GM23338 (cell line): ENCODE results near the gene C2orf66. TPM values are rescaled to one million over a fixed set of nuclear protein-coding genes. Genes with fewer than 3 reads are reported as not detected.

ENCODE experiments used
- ATAC-seq: fragments of 200-7000 bp; cut with Tn5 transposase; 3 replicates; pipeline ENCODE4 v1.9.1; 2020
- DNase-seq: peaks from one replicate; pipeline ENCODE4 v3.0.0-alpha.2; 2015; ENCODE audit warnings: low spot score
- H2AFZ ChIP-seq: fragments of 200-600 bp; sonication (generic); 2 replicates; pipeline ENCODE4 v1.8.0; 2016; ENCODE audit warnings: antibody characterized with exemption, mild to moderate bottlenecking, moderate library complexity
- H3F3A ChIP-seq: fragments of 200-600 bp; sonication (generic); replicated peaks from 2 replicates; pipeline ENCODE4 v1.8.0; 2017; ENCODE audit warnings: antibody characterized with exemption, mixed run types, low read depth
- H3K27ac ChIP-seq: fragments of 200-600 bp; sonication (generic); 2 replicates; pipeline ENCODE4 v1.6.1; 2016; ENCODE audit warnings: low read depth
- H3K27me3 ChIP-seq: fragments of 200-600 bp; sonication (generic); 2 replicates; pipeline ENCODE4 v1.8.0; 2016; ENCODE audit warnings: mild to moderate bottlenecking, mixed run types, moderate library complexity; ENCODE audit not compliant: insufficient read depth
- H3K36me3 ChIP-seq: fragments of 200-600 bp; sonication (generic); 2 replicates; pipeline ENCODE4 v1.8.0; 2016; ENCODE audit warnings: mild to moderate bottlenecking; ENCODE audit not compliant: insufficient read depth
- H3K4me1 ChIP-seq: fragments of 200-600 bp; sonication (generic); 2 replicates; pipeline ENCODE4 v1.8.0; 2016; ENCODE audit warnings: mild to moderate bottlenecking, moderate library complexity; ENCODE audit not compliant: insufficient read depth
- H3K4me2 ChIP-seq: fragments of 200-600 bp; sonication (generic); 2 replicates; pipeline ENCODE4 v1.7.1; 2017; ENCODE audit warnings: mixed run types
- H3K4me3 ChIP-seq: fragments of 200-600 bp; sonication (generic); 2 replicates; pipeline ENCODE4 v1.6.1; 2016; ENCODE audit warnings: mixed run types
- H3K79me2 ChIP-seq: fragments of 200-600 bp; sonication (generic); replicated peaks from 2 replicates; pipeline ENCODE4 v1.8.0; 2017; ENCODE audit warnings: mild to moderate bottlenecking; ENCODE audit not compliant: insufficient read depth
- H3K9me2 ChIP-seq: fragments of 200-600 bp; sonication (generic); 2 replicates; pipeline ENCODE4 v1.8.0; 2017; ENCODE audit not compliant: insufficient read depth
- H4K20me1 ChIP-seq: fragments of 200-600 bp; sonication (generic); replicated peaks from 2 replicates; pipeline ENCODE4 v1.8.0; 2017; ENCODE audit warnings: mild to moderate bottlenecking; ENCODE audit not compliant: insufficient read depth
- H3K27ac Mint-ChIP-seq: 2 replicates; pipeline ENCODE4 v1.8.0; 2020; ENCODE audit warnings: inconsistent platforms, mild to moderate bottlenecking, moderate library complexity, mixed read lengths
- H3K27me3 Mint-ChIP-seq: 3 replicates; pipeline ENCODE4 v1.8.0; 2022; ENCODE audit warnings: low read depth, mild to moderate bottlenecking, moderate library complexity, mixed read lengths, inconsistent platforms; ENCODE audit not compliant: insufficient read depth, poor library complexity
- H3K36me3 Mint-ChIP-seq: 3 replicates; pipeline ENCODE4 v1.8.0; 2021; ENCODE audit warnings: low read depth, mild to moderate bottlenecking, inconsistent platforms, moderate library complexity, mixed read lengths
- H3K4me1 Mint-ChIP-seq: 3 replicates; pipeline ENCODE4 v1.8.0; 2020; ENCODE audit warnings: mild to moderate bottlenecking, inconsistent platforms, mixed read lengths
- H3K4me3 Mint-ChIP-seq: 3 replicates; pipeline ENCODE4 v1.8.0; 2021; ENCODE audit warnings: moderate library complexity, mild to moderate bottlenecking, inconsistent platforms, mixed read lengths
- H3K9me3 Mint-ChIP-seq: 3 replicates; pipeline ENCODE4 v1.8.0; 2020; ENCODE audit warnings: moderate library complexity, mild to moderate bottlenecking, inconsistent platforms, mixed read lengths
- EZH2phosphoT487 ChIP-seq: fragments of 200-600 bp; sonication (generic); IDR thresholded peaks from one replicate; pipeline ENCODE4 v1.8.1; 2018; ENCODE audit warnings: antibody characterized with exemption; ENCODE audit not compliant: unreplicated experiment
- NANOG ChIP-seq: IDR thresholded peaks from 2 replicates; pipeline ENCODE4 v1.6.1; 2016; ENCODE audit warnings: antibody characterized with exemption, borderline replicate concordance
- POLR2AphosphoS5 ChIP-seq: IDR thresholded peaks from 2 replicates; pipeline ENCODE4 v1.6.1; 2016; ENCODE audit warnings: antibody characterized with exemption, low read depth
- ZNF114 ChIP-seq: fragments of 250-450 bp; sonication (Bioruptor Pico); IDR thresholded peaks from 2 replicates; pipeline ENCODE4 v1.5.0; 2020; ENCODE audit warnings: mild to moderate bottlenecking, moderate library complexity
- ZNF462 ChIP-seq: fragments of 250-450 bp; sonication (Bioruptor Pico); IDR thresholded peaks from 2 replicates; pipeline ENCODE4 v1.5.0; 2020; ENCODE audit warnings: mild to moderate bottlenecking, moderate library complexity
- polyA plus RNA-seq: library from polyadenylated mRNA; unstranded; fragments of >200 nt; fragmentation: Nextera tagmentation; extraction: Ambion mirVana; gene quantifications from 2 replicates; pipeline ENCODE4 v1.2.1, GENCODE V29; 2016
- total RNA-seq: library from RNA; depleted of rRNA; stranded (reverse); fragments of >200 nt; shearing (Covaris generic); gene quantifications from 2 replicates; pipeline ENCODE4 v1.2.3, GENCODE V29; 2014
- TF ChIP-seq, protein P1 (sequence below), 2 experiments: fragments of 200-600 bp in 1 of 2; sonication (generic) in 1 of 2; conservative IDR thresholded peaks; 2 replicates each; pipeline versions ENCODE4 v1.5.1 to v1.6.1; 2016 to 2017; ENCODE audit warnings: antibody characterized with exemption in 2 of 2, low read depth in 2 of 2, mild to moderate bottlenecking in 2 of 2, moderate library complexity in 1 of 2
- TF ChIP-seq, protein P2 (sequence below): IDR thresholded peaks from one replicate; pipeline ENCODE4 v1.6.1; 2018; ENCODE audit warnings: antibody characterized with exemption; ENCODE audit not compliant: unreplicated experiment

The C2orf66 gene
- total and polyA plus RNA-seq, 2 experiments from 2014 or later = not detected

GRCh38 chr2:196840171-196840570 is 31.0 kb upstream of the C2orf66 start:
- Mint-ChIP-seq H3K9me3 (no peaks in the 10 kb centered on the region), H3K36me3 (peaks cover 21% of the 10 kb centered on the region)
- no peak for ATAC-seq

More at GRCh38 chr2:196840171-196840570, 31.0 kb upstream of the C2orf66 start:
- no peaks in the 10 kb centered on the region for H3K4me1 Mint-ChIP-seq
- Histone ChIP-seq H3K27me3 (no peaks in the 10 kb centered on the region), H3K27ac (no peak overlapping the region), H2AFZ (no peak overlapping the region), H3K4me3 (no peak overlapping the region), H3K79me2 (no peaks in the 10 kb centered on the region), H3K4me2 (no peak overlapping the region), H3F3A (no peaks in the 10 kb centered on the region), H4K20me1 (no peaks in the 10 kb centered on the region), H3K4me1 (no peaks in the 10 kb centered on the region), H3K9me2 (no peaks in the 10 kb centered on the region), H3K36me3 (peaks cover 10% of the 10 kb centered on the region; the same call in 1 of the 2 replicates)
- no peak overlapping the region for H3K4me3 Mint-ChIP-seq
- no peak for DNase-seq
- no peak overlapping the region for H3K27ac Mint-ChIP-seq
- TF ChIP-seq ZNF114 (CRISPR knock-in tag) (no peak), EZH2phosphoT487 (no peak), NANOG (no peak), POLR2AphosphoS5 (no peak), ZNF462 (CRISPR knock-in tag) (no peak)
- TF ChIP-seq, protein P1, sequence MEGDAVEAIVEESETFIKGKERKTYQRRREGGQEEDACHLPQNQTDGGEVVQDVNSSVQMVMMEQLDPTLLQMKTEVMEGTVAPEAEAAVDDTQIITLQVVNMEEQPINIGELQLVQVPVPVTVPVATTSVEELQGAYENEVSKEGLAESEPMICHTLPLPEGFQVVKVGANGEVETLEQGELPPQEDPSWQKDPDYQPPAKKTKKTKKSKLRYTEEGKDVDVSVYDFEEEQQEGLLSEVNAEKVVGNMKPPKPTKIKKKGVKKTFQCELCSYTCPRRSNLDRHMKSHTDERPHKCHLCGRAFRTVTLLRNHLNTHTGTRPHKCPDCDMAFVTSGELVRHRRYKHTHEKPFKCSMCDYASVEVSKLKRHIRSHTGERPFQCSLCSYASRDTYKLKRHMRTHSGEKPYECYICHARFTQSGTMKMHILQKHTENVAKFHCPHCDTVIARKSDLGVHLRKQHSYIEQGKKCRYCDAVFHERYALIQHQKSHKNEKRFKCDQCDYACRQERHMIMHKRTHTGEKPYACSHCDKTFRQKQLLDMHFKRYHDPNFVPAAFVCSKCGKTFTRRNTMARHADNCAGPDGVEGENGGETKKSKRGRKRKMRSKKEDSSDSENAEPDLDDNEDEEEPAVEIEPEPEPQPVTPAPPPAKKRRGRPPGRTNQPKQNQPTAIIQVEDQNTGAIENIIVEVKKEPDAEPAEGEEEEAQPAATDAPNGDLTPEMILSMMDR (conservative IDR thresholded peaks at IDR 0.05; ENCODE audit: low read depth in 2 of 2) = no peak
- TF ChIP-seq, protein P2, sequence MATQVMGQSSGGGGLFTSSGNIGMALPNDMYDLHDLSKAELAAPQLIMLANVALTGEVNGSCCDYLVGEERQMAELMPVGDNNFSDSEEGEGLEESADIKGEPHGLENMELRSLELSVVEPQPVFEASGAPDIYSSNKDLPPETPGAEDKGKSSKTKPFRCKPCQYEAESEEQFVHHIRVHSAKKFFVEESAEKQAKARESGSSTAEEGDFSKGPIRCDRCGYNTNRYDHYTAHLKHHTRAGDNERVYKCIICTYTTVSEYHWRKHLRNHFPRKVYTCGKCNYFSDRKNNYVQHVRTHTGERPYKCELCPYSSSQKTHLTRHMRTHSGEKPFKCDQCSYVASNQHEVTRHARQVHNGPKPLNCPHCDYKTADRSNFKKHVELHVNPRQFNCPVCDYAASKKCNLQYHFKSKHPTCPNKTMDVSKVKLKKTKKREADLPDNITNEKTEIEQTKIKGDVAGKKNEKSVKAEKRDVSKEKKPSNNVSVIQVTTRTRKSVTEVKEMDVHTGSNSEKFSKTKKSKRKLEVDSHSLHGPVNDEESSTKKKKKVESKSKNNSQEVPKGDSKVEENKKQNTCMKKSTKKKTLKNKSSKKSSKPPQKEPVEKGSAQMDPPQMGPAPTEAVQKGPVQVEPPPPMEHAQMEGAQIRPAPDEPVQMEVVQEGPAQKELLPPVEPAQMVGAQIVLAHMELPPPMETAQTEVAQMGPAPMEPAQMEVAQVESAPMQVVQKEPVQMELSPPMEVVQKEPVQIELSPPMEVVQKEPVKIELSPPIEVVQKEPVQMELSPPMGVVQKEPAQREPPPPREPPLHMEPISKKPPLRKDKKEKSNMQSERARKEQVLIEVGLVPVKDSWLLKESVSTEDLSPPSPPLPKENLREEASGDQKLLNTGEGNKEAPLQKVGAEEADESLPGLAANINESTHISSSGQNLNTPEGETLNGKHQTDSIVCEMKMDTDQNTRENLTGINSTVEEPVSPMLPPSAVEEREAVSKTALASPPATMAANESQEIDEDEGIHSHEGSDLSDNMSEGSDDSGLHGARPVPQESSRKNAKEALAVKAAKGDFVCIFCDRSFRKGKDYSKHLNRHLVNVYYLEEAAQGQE = no peak
- H3K27me3 Mint-ChIP-seq = no peaks in the 10 kb centered on the region
